GM19397 (cell line): ENCODE results near the gene ALKBH8.
A peak's percentile ranks its signal among the peaks of the same experiment; 100 is the strongest.
"Not testable (repeated sequence)": the region's sequence is repeated elsewhere in the genome, so short reads cannot be mapped to it uniquely, and the experiment has no call there.

Experiments
- ATAC-seq: cut with Tn5 transposase; IDR thresholded peaks from one replicate; pipeline ENCODE4 v1.9.1; 2021; ENCODE audit warnings: mild to moderate bottlenecking, moderate library complexity; ENCODE audit not compliant: unreplicated experiment

The ALKBH8 gene

DNA sequence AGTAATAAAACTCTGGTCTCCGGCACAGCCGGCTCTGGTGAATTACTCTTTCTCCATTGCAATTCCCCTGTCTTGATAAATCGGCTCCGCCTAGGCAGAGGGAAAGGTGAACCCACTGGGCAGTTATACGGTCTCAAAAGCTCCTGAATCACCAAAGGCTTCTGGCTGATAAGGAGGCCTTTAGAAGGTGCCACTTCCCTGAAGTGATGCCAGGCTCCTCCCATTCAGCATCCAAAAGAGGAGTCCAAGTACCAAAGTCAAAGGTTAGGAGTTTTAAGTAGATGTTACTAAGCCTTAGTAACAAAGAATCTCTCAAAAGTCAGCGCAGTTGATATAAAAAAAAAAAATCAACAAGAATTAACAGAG is 11.8 kb upstream of the ALKBH8 start:
- ATAC-seq = no peak

DNA sequence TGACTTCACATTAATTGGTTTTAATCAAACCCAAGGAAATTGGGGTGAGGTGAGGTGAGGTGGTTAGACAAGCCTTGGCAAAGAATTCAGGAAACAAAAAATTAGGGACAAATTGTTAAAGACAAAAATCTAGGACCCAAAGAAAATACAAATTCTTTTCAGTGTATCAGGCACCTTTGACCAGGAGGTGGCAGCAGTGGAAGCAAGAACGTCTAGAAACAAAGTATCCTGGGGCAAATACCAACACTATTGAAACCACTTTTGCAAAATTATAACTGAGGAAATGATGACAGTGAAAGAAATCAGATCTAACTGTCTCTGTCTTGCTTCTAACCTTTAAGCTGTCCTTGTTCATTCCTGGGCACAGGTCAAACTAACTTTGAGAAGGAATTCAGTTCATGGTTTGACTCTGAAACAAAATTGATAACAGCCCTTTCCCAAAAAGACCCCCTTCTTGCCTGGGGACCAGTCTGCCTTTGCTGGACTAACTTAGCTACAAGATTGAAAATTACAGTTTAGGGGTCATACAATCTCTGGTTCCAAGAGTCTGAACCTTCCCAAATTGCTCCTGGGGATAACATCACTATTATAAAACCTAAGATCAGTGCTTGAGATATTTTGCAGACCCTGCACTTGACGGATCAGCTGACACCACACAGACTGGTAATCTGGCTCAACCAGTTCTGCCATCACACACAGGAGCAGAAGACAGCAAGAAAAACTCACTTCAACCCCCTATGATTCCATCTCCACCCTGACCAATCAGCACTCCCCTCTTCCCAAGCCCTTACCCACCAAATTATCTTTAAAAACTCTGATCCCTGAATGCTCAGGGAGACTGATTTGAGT is 11.2 kb upstream of the ALKBH8 start:
- not testable (repeated sequence) for ATAC-seq

DNA sequence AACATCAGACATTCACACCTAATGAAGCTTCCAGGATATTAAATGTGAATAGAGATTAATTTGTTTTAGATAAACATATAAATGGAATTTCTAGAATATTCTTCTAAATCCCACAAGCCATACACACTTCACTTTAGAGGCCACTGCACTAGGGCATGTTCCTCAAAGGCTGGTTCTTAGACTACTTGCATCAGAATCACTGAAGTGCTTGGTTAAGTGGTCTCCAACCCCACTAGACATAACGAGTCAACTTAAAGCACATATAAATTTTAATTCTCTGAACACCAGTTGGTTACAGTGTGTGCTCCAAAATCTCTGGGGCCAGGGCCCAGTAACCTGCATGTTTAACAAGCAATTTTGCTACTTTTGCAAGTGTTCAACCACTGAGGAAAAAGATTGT is 7.9 kb upstream of the ALKBH8 start:
- ATAC-seq = no peak

DNA sequence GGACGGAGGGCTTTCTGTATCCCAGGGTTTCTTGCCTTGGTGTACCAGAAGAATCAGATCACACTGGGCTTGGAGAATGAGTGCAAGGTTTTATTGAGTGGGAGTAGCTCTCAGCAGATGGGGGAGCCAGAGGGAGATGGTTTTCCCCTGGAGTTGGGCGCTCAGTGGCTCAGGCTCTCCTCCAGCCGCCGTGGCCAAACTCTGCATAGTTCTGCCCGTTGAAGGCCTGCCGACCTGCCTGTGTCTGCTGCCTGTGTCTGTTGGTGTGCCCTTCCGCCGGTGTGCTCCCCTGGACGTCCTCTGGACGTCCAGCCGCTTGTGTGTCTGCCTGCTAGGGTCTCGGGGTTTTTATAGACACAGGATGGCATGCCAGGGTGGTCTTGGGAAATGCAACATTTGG is 4.5 kb upstream of the ALKBH8 start:
- no peak for ATAC-seq

DNA sequence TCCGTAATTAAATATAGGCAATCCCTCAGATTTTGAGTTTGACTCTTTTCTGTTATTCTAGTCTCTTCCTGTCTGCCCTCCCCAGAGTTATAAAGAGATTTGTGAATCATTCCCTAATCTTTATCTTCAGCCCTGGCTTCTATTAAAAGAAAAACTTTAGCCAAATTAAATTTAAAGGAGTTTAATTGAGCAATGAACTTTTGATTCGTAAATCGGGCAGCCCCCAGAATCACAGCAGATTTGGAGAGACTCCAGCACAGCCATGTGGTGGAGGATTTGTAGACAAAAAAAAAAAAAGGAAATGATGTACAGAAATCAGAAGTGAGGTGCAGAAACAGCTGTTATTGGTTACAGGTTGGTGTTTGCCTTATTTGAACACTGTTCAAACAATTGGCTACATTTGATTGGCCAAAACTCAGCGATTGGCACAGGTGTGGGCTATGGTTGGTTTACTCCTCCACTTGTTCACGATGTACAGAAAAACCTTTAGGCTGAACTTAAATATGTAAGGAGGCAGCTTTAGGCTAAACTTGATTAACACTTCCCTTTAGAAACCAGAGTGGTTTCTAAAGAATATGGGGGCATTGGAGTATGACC is 2.3 kb upstream of the ALKBH8 start:
- no peak for ATAC-seq

DNA sequence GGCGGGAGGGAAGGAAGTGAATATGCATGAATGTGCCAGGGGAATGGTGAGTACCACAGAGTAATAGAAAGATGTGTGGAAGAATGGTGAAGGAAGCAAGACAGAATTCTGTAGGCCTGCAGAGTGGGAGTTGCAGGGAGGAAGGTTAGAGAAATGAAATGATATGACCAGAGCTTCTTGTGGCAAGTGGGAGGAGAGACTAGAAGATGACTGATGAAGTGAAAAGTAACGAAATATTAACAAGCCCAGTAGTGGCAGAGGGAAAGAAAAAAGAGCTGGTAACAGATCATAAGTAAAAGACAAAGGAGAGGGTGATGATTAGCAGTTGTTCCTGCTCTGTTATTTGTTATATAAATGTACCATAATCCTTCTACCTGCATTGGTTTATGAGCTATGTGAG is 1.0 kb upstream of the ALKBH8 start:
- no peak for ATAC-seq

DNA sequence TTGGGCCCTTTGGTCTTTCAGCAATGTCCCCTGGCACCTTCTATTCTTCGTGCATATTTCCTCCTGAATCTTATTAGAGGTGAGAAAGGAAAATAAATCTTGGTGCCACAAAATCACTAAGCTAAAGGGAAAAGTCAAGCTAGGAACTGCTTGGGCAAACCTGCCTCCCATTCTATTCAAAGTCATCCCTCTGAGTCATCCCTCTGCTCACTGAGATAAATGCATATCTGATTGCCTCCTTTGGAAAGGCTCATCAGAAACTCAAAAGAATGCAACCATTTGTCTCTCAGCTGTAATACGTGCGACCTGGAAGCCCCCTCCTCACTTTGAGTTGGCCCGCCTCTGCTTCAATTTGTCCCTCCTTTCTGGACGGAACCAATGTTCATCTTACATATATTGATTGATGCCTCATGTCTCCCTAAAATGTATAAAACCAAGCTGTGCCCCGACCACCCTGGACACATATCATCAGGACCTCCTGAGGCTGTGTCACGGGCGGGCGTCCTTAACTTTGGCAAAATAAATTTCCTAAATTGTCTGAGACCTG is 493 bp upstream of the ALKBH8 start:
- peak; percentile 2 for ATAC-seq

DNA sequence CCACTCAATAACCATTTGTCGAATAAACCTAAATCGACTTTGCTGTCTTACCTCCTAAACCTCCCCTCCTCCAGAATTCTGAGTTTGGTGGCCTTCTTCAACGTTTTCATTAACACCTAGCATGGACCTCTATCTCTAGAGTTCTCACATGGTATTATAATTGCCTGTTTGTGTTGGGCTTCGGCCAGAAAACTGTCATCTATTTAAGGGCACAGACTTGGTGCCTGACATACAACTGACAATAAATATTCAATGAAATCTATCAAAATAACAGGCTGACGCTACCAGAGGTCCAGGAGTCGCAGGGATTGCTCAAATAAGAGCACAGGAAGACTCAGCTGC is 687 bp downstream of the ALKBH8 start:
- ATAC-seq = no peak

DNA sequence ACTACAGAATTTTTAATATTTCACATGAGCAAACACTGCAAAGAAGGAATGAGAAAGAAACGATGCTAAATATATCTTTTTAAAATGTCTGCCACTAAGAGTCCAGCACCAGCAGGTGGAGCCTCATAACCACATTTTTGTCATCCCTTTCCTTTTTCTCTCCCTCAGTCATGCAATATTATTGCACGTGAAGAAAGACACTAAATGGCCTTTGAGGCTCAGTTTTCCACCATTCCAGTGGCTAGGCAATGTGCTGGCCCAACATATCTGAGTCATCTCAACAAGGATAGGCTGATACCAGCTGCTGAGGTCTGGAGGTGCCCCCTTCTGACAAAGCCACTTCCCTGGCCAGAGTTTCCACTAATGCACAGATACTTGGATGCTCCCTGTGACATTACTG is 1.8 kb downstream of the ALKBH8 start:
- no peak for ATAC-seq

DNA sequence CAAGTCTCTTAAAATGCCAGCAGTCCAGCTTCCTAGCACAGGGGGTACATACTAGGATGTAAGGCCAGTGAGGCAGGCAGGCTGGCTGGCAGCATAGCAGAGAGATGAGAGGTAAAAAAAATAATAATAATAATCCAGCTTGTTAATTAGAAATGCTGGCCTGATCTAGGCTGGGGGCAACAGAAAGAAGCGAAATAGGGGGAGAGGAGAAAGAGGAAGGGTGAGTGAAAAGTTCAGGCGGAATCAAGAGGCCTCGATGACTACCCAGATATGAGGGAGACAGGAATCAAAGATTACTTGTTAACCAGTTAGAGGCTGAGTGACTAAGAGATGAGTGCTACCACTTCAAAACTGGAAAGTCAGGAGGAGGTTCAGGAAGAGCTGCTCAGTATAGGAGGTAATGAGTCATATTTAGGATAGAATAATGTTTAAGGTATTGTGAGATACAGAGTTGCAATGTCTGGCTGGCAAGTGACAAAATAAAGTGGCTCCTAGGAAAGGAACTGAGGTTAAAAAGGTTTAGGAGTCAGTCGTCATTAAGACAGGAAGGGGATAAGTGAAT is 2.8 kb downstream of the ALKBH8 start:
- ATAC-seq = no peak

DNA sequence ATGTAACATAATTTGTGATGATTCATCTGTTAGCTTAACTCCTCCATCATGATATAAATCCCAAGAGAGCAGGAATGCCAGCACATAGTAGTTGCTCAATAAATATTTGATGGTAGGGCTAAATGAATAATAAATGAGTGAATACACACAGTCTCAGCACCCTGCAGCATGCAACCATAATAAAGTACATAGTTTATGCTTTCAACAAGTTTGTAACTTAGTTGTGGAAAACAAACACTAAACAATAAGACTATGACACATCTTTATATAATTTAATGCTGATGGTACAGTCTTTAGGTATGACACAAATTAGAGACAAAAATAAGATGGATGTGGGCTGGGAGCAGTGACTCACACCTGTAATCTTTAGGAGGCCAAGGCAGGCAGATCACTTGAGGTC is 3.8 kb downstream of the ALKBH8 start:
- ATAC-seq = no peak

DNA sequence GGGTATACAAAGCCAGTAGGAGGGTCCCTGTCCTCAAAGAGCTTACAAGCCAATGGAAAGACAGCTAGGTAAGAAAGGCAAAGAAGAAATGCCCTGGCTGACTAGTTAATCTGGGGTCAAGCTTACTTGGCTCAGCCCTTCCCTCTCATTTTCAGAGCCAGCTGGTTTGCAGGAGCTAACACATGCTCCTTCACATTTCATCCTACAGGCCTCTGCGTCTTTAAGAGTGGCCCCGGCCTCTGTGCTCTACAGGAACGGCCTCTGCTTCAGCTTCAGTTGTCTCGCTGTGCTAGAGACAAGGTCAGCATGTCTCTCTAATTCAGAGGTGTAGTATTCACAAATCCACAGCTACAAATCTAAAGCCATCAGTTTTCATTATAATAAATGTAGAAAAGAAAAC is 15.2 kb downstream of the ALKBH8 start:
- ATAC-seq = no peak

DNA sequence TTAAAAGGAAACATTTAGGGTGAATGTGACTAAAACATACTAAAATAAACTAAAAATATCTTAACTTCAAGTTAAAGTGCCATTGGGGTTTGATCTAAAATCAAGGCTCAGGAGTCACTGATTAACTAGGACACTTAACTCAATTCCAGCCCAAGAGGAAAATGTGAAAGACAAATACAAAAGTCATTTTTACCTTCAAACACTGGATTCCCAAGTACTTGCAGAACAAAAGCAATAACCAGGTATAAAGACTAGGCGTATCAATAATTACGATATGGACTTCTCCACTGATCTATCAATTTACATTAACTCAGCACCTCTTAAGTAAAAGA is 15.6 kb downstream of the ALKBH8 start:
- no peak for ATAC-seq

DNA sequence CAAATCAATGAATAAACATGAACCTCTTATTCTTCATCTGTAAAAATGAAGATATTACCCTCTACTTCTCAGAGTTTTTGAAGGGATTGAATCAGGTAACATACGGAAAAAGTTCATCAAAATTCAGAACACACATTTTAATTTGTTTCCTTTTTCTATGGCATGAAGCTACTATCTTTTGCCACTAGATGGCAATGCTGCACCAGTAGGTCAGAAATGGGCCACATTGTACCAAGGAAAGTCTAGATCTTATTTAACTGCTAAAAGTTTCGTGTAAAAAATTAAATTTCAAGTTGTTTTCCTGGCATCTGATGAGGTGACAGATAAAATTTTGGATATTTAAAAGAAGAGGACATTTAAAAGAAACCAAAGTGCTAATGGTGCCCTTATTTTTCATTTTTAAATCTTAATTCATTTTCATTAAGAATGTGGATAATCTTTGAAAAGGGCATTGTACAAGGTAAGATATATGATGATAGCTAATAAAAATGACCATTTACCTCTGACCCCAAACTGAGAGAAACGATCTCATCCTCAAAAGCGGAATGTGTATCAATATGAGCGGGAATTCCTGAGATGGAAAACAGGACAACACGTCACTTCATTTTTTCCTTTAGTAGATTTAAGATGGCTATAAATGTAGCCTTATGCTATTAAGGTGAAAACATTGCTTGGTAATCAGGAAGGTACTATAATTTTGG is 16.1 kb downstream of the ALKBH8 start:
- peak; percentile 52 for ATAC-seq

DNA sequence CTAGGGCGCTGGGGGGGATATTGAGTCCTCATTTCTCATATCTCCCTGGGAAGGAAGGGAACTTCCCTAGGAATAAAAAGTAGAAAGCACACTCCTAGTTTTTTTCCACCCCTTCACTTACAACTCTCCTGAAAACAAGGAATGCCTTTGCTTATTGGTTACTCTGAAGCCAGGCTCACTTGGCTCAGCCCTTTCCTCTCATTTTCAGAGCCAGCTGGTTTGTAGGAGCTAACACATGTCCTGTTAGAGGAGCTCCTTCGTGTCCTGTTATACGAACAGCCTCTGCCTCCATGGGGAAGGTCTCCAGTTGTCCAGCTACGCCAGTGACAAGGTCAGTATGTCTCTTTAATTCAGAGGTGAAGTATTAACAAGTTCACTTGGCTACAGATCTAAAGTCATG is 17.6 kb downstream of the ALKBH8 start:
- no peak for ATAC-seq

DNA sequence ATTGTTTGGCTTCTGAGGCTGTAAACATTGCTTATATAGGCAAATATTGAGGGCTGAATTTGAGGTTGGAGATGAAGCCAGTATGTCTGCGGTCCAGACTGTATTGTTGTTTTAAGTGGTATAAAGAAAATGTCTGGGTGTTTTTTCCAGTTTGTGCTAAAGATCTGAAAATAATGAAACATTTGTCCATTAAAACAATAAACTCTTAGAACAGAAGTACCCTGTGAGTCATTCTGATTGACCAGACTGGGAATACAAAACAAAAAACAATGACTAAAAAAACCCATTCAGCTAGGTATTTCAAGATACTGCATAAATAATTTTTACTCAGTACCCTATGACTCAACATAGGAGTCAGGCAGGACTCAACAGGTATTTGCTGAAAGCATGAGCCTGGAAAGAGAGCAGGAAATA is 20.4 kb downstream of the ALKBH8 start:
- no peak for ATAC-seq

DNA sequence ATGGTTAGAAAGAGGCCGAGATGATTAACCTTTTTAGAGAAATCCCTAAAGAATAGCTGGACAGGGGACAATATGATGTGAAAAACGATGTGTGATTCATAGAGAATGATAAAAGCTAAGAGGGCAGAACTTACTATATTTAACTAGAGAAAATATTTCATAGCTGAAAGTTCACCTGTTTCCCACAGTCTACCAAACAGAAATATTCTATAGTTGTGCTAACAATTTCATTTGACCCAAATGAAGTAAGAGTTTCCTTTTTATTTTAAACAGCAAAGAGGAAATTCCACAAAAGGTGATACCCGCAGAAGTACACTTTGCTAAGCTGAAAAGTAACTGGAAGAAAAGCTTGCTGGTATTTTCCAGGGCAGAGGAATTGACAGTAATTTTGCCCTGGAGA is 26.7 kb downstream of the ALKBH8 start:
- no peak for ATAC-seq

DNA sequence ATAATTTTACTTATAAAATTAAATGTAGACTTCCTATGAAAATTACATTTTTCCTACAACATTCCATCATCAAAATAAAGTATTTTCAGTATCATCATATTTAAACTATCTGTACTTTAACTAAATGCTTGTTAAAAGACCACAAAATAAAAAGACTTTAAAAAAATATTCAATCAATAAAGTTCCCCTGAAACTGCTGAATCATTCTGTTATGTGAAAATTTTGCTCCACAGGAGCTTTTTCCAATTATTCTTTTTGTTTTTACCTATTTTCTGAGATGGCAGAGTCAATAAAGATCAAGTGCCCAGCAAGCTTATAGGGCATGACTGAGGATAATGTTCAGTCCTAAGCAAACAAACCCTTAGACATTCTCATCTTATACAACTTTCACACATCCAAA is 27.3 kb downstream of the ALKBH8 start:
- ATAC-seq = no peak

DNA sequence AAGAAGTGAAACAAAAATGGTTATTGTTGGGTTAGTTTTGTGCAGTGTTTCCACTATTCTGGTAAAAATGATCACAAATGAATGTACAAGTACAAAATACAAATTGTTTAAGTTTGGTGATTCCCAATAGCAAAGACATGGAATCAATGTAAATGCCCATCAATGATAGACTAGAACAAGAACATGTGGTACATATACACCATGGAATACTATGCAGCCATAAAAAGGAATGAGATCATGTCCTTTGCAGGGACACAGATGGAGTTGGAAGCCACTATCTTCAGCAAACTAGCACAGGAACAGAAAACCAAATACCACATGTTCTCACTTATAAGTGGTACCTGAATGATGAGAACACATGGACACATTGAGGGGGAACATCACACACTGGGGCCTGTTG is 28.4 kb downstream of the ALKBH8 start:
- not testable (repeated sequence) for ATAC-seq

DNA sequence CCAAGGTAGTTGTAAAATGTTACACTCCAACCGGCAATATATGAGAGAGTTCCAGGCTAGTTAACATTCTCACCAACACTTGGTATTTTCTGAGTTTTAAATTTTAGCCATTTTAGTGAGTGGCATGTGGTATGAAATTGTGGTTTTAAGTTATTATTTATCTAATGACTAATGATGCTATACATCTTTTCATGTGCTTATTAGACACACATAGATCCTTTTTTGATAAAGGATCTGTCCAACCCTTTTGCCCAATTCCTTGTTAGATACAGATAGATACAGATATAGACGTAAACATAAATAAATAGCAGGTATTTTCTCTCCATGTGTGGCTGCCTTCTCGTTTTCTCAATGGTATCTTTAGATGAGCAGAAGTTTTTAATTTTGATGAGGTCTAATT is 39.3 kb downstream of the ALKBH8 start:
- no peak for ATAC-seq

DNA sequence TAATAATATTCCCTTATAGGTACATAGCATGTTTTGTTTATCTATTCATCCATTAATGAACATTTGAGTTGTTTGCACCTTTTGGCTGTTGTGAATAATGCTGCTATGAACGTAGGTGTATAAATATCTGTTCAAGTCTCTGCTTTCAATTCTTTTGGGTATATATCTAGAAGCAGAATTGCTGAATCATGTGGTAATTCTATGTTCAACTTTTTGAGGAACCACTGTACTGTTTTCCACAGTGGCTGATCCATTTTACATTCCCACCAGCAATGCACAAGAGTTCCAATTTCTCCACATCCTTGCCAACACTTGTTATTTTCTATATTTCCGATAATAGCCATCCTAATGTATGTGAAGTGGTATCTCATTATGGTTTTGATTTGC is 56.7 kb downstream of the ALKBH8 start:
- no peak for ATAC-seq
